ENCODE data around the gene CMIP.

CMIP gene

GRCh38 chr16:81655469-81656162 is 211.0 kb downstream of the CMIP start:
- H3K27ac ChIP-seq (ENCODE audit: low read length) = no peak overlapping the region
- H3K4me3 ChIP-seq (ENCODE audit: low read depth in 1 of 2, low read length in 2 of 2) = no peak overlapping the region
- H3K36me3 ChIP-seq (ENCODE audit: insufficient read depth, low read length) = peaks cover 77% of the 10 kb centered on the region
- H4K20me1 ChIP-seq (ENCODE audit: insufficient read depth, low read length) = 0 out of 2 replicates have a peak, but pooled peaks cover 20% of the 10 kb centered on the region
- no peak overlapping the region for H3K4me2 ChIP-seq (ENCODE audit: insufficient read depth, low read length)
- no peak for TF ChIP-seq EZH2 (IDR thresholded peaks at IDR 0.05; ENCODE audit: borderline replicate concordance, low read depth, low read length, severe bottlenecking)
- TF ChIP-seq, protein P1, sequence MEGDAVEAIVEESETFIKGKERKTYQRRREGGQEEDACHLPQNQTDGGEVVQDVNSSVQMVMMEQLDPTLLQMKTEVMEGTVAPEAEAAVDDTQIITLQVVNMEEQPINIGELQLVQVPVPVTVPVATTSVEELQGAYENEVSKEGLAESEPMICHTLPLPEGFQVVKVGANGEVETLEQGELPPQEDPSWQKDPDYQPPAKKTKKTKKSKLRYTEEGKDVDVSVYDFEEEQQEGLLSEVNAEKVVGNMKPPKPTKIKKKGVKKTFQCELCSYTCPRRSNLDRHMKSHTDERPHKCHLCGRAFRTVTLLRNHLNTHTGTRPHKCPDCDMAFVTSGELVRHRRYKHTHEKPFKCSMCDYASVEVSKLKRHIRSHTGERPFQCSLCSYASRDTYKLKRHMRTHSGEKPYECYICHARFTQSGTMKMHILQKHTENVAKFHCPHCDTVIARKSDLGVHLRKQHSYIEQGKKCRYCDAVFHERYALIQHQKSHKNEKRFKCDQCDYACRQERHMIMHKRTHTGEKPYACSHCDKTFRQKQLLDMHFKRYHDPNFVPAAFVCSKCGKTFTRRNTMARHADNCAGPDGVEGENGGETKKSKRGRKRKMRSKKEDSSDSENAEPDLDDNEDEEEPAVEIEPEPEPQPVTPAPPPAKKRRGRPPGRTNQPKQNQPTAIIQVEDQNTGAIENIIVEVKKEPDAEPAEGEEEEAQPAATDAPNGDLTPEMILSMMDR (IDR thresholded peaks at IDR 0.05; ENCODE audit: borderline replicate concordance, extremely low read depth, low read length, poor library complexity, severe bottlenecking) = no peak
- H3K4me1 ChIP-seq (ENCODE audit: insufficient read depth, low read length) = no peaks in the 10 kb centered on the region
- ATAC-seq (ENCODE audit: insufficient read depth, low read depth) (no peak), DNase-seq (no peak)
- H3K9me3 ChIP-seq (ENCODE audit: insufficient read depth, low read length, severe bottlenecking) = no peaks in the 10 kb centered on the region
- H2AFZ ChIP-seq (ENCODE audit: low read depth, low read length) = no peak overlapping the region
- no peaks in the 10 kb centered on the region for H3K27me3 ChIP-seq (ENCODE audit: insufficient read depth, low read length, poor library complexity)
- no peaks in the 10 kb centered on the region for H3K79me2 ChIP-seq (ENCODE audit: insufficient read depth, low read length)
- no peak overlapping the region for H3K9ac ChIP-seq (ENCODE audit: low read depth, low read length)

DNA sequence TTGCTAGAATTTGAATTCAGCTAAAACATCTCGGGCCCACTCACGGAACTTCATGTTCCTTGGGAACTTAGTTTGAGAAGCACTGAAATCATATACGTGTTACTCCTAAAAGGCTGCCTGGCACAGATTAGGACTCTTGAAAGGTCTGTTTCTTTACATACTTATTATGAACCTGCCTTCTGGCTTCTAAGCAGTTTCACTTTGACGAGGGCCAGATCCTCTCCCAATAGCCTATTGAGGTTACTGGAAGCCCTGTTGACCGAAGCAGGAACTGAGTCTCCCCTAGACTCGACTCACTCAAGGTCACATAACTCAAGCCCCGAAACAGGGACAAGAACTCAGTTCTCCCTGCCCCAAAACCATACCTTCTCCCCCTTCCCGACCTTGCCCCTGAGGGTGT is 212.6 kb downstream of the CMIP start:
- H3K27ac ChIP-seq (ENCODE audit: low read length) = no peak overlapping the region
- DNase-seq (no peak), ATAC-seq (ENCODE audit: insufficient read depth, low read depth) (no peak)
- no peak overlapping the region for H3K4me2 ChIP-seq (ENCODE audit: insufficient read depth, low read length)
- H3K27me3 ChIP-seq (ENCODE audit: insufficient read depth, low read length, poor library complexity) = no peaks in the 10 kb centered on the region
- peaks cover 86% of the 10 kb centered on the region for H3K36me3 ChIP-seq (ENCODE audit: insufficient read depth, low read length)
- no peak overlapping the region for H3K9ac ChIP-seq (ENCODE audit: low read depth, low read length)
- no peaks in the 10 kb centered on the region for H3K4me1 ChIP-seq (ENCODE audit: insufficient read depth, low read length)
- H3K4me3 ChIP-seq (ENCODE audit: low read depth in 1 of 2, low read length in 2 of 2) = no peak overlapping the region
- no peak for TF ChIP-seq EZH2 (IDR thresholded peaks at IDR 0.05; ENCODE audit: borderline replicate concordance, low read depth, low read length, severe bottlenecking)
- TF ChIP-seq, protein P1 (IDR thresholded peaks at IDR 0.05; ENCODE audit: borderline replicate concordance, extremely low read depth, low read length, poor library complexity, severe bottlenecking) = no peak
- H3K9me3 ChIP-seq (ENCODE audit: insufficient read depth, low read length, severe bottlenecking) = no peaks in the 10 kb centered on the region
- H4K20me1 ChIP-seq (ENCODE audit: insufficient read depth, low read length) = 0 out of 2 replicates have a peak, but pooled peaks cover 16% of the 10 kb centered on the region
- H2AFZ ChIP-seq (ENCODE audit: low read depth, low read length) = no peak overlapping the region
- H3K79me2 ChIP-seq (ENCODE audit: insufficient read depth, low read length) = no peaks in the 10 kb centered on the region

- TF ChIP-seq, protein P1 (IDR thresholded peaks at IDR 0.05; ENCODE audit: borderline replicate concordance, extremely low read depth, low read length, poor library complexity, severe bottlenecking) = no peak
- TF ChIP-seq EZH2 (IDR thresholded peaks at IDR 0.05; ENCODE audit: borderline replicate concordance, low read depth, low read length, severe bottlenecking) = no peak
- Histone ChIP-seq H3K4me1 (ENCODE audit: insufficient read depth, low read length) (no peaks in the 10 kb centered on the region), H4K20me1 (ENCODE audit: insufficient read depth, low read length) (0 out of 2 replicates have a peak, but pooled peaks cover 16% of the 10 kb centered on the region), H3K4me2 (ENCODE audit: insufficient read depth, low read length) (no peak overlapping the region), H3K9ac (ENCODE audit: low read depth, low read length) (no peak overlapping the region), H3K9me3 (ENCODE audit: insufficient read depth, low read length, severe bottlenecking) (no peaks in the 10 kb centered on the region), H3K27ac (ENCODE audit: low read length) (no peak overlapping the region), H3K27me3 (ENCODE audit: insufficient read depth, low read length, poor library complexity) (no peaks in the 10 kb centered on the region), H2AFZ (ENCODE audit: low read depth, low read length) (no peak overlapping the region), H3K4me3 (ENCODE audit: low read depth in 1 of 2, low read length in 2 of 2) (no peak overlapping the region), H3K79me2 (ENCODE audit: insufficient read depth, low read length) (no peaks in the 10 kb centered on the region), H3K36me3 (ENCODE audit: insufficient read depth, low read length) (peaks cover 82% of the 10 kb centered on the region)
- no peak for DNase-seq
- no peak for ATAC-seq (ENCODE audit: insufficient read depth, low read depth)
Measured at GRCh38 chr16:81657781-81658180, 213.2 kb downstream of the CMIP start.
